Activated CD4-positive, alpha-beta T cell treated with anti-CD3 and anti-CD28 coated beads, Interleukin-2, Interleukin-6, amounts not matched to agents 100 ng/mL and 50 ng/mL, durations not matched to agents 16 hours and 8 hours (primary cell): ENCODE results near the gene BIRC5.

Experiments
- DNase-seq: peaks from one replicate; pipeline ENCODE4 v3.0.0-alpha.2; 2020

BIRC5 gene

DNA sequence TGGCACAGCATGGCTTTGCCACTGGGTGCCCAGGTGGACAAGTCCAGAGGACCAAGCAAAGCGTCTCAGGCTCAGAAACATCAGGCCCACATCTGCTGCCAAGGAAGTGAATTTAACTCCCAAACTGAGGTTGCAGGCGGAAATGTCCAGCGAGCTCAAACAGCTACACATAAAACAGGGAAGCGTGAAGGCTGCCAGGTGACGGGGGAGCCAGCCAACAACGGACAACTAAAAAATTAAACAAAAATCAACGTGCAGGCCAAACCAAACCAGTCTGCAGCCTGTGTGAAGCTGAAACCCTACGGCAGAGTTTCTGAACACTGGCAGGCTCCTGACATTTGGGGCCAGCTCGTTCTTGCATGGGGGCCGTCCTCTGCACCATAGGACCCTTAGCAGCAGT is 29.7 kb upstream of the BIRC5 start:
- no peak for DNase-seq

DNA sequence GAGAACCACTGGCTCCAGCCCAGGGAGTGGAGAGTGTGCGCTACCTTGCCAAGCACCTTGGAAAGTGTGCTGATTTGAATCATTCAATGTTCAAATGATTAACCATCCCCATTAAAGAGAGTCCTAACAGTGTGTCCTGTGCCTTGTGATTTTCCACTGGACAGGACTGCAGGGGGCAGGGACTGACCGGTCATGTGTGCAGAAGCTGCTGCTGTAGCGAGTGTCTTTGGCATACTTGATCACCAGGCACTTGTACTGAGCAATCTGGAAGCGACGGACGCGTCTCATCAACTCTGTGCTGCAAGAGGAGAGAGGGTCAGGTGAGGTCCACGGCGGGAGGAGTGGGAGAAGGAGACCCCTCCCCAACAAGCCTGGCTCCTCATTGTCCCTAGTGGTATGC is 29.2 kb upstream of the BIRC5 start:
- DNase-seq, result no peak

DNA sequence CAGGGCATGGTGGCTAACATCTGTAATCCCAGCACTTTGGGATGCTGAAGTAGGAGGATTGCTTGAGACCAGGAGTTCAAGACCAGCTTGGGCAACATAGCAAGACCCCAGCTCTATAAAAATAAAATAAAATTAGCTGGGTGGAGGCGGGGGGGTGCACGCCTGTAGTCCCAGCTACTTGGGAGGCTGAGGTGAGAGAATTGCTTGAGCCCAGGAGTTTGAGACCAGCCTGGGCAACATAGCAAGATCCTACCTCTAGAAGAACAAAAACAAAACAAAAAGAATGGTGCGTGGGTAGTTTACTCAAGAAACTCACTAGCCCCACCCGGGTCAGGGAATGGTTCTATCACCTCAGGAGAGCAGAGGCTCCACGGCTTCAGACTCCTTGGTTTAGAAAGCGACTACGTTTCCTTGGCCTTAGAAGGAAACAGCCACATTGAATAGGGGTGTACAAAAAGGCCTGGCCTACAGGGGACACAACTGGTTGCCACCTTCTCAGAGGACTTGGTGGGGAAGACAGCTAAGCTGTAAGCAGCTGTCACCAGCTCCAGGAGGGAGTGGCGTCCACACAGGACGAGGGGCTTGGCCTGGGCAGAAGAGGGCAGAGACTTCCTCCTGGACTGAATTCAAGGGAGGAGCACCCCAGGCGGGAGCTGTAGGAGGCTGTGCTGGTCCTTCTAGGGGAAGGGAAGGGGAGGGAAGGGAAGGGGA is 27.9 kb upstream of the BIRC5 start:
- DNase-seq, result no peak

DNA sequence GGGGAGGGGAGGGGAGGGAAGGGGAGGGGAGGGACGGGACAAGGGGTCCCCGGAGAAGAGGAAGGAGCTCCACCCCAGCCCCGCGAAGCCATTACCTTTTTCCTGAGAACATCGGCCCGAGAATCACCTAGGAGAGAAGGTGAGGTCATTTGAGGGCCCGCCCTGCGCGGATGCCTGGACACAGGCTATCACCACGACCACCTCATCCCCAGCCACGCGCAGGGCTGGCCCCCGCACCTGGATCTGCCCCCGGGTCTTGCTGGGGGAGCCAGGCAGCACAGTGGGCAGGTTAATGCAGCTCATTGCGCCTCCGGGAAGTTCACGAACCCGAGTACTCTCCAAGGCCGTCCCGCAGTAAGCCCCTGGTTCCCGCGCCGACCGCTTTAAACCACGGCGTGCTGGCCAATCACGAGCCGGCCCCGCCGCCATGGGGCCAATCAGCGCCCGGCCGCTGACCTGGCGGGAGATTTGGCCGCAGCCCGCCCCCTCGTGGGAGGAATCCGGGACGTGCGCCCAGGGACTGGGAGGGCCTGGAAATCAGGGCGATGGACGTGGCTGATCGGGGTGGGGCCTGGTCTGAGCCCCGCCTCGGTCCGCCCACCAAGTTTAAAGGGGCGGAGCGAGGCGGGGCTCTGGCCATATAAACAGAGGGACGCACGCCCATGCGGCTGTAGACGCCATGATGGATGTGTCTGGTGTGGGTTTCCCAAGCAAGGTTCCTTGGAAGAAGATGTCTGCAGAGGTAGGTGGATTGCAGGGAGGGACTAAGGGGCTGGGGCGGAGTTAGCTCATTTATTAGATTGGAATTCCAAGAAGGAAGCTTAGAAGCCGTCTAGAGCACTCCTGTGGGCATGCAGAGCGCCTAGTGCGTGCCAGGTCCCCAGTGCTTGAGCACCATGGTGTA is 27.1 kb upstream of the BIRC5 start, which contains the start of the genes AFMID and TK1:
Gene AFMID, plus strand, starts transcription at position 671 of the 904 bp plus-strand sequence. Its CDS starts 9 bp downstream, at position 680.
Gene TK1, minus strand, starts transcription at position 361 of the 904 bp plus-strand sequence. Its CDS starts 58 bp downstream, at position 303.
- DNase-seq, result peak; percentile 98

DNA sequence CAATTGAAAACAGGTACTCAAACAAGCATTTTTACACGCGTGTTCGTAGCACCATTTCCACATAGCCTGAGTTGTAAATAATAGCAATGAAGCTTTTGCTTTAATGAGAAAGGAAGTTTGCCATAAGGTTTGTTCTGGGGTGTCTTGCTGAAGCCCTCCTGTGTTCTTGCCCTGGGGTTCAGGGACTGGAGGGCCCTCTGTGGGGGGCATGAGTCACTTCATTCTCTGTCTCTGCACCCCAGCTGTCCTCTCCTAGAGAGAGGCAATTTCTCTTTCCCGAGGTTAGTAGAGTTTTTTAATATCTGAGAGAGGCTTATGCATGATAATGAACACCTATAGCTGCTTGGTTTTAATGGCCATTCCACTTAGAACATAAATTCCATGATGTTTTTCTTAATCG is 17.3 kb upstream of the BIRC5 start:
- DNase-seq, result no peak

DNA sequence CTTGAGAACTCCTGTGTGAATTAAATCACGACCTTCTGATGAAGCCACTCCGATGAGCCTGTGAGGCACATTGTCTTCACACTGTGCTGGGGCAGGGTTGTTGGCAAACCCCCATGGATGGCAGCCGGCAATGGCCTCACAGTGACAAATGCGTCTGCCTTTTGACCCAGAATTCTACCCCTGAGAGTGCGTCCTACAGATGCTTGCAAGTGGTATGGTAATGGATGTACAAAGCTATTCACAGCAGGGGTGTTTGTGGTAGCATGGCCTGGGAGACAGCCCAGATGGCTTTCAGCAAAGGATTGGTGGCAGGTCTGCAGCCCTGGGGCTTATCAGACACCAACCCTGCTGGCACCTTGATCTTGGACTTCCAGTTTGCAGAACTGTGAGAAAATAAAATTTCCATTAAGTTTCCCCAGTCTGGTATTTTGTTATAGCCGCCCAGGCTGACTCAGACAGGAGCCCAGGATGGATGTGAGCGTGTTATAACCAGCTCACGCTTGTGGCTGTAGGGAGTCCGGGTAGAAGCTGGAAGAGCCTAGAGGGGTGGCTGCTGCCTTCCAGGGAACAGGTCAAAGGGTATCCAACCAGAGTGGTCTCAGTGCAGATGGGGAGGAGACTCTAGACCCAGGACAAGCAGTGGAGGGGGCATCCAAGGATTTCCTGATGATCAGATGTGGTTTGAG is 16.8 kb upstream of the BIRC5 start:
- DNase-seq, result no peak

DNA sequence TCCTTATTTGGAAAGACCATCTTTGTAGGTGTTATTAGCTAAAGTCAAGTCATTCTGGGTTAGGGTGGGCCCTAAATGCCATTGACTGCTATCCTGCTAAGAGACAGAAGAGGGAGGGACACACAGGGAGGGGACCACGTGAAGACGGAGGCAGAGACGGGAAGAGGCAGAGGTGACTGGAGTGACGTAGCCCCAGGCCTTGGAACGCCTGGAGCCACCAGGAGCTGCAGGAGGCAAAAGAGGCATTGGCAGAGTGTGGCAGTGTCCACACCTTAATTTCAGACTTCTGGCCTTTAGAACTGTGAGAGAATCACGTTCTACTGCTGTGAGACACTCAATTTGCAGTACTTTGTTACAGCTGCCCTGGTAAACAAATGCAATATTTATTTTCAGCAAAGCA is 13.6 kb upstream of the BIRC5 start:
- no peak for DNase-seq

DNA sequence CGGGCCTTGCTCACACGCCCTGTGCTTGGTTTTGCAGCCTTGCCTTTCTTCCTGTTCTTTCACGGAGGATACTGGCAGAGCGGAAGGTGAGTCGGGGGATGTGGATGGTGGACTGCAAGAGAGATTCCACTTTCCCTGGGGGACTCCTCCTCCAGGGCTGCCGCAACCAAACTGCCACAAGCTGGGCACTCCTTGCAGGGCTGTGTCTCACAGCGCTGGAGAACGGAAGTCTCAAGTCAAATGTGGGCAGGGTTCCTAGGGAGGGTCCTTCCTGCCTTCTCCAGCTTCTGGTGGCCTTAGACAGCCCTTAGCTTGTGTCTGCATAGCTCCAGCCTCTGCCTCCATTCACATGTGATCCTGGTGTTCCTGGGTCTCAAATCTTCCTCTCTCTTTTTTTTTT is 11.4 kb upstream of the BIRC5 start:
- no peak for DNase-seq

DNA sequence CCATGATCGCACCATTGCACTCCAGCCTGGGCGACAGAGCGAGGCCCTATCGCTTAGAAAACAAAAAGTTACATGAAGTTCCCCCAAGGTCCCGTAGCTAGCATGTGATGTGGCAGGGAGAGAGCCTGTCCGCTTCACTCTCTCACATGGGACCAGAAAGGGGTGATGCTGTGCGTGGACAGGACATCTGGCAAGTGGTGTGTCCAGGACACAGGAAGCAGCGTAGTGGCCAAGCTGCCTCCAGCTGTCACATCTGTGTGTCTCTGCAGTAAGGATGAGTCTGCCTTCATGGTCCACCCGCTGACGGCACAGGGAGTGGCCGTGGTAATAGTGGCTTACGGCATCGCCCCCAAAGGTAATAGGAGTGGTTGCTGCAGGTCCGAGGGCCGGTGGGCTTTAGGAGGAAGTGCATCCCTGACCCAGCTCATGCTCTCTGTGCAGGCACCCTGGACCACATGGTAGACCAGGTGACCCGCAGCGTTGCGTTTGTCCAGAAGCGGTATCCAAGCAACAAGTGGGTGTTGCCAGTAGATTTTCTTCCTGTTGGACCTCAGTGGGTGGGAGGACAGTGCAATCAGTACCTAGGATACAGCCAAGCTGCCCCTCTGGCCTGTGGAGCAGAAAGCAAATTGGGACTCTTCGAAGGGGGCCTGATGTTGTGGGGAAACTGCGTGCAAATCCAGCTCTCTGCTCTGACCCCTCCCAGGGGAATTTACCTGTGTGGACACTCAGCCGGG is 9.5 kb upstream of the BIRC5 start:
- no peak for DNase-seq

DNA sequence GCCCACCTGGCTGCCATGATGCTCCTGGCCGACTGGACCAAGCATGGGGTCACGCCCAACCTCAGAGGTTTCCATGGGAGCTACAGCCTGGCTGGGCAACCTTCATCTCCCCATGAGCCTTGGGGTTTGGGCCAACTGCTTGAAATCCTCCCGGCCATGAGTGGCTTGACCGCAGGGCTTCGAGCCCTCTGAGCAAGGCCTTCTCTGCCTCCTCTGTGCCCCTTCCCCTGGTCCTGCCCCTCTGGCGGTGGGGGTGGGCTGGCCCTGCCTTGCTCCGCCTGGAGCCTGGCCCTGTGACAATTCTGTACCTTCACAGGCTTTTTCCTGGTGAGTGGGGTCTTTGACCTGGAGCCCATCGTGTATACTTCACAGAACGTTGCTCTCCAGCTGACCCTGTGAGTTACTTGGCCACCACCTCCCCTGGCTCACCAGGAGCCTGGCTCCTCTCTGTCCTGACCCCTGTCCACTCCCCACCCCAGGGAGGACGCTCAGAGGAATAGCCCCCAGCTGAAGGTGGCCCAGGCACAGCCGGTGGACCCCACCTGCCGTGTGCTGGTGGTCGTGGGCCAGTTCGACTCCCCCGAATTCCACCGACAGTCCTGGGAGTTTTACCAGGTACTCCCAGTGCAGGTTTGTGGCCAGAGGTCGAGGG is 8.8 kb upstream of the BIRC5 start:
- no peak for DNase-seq

DNA sequence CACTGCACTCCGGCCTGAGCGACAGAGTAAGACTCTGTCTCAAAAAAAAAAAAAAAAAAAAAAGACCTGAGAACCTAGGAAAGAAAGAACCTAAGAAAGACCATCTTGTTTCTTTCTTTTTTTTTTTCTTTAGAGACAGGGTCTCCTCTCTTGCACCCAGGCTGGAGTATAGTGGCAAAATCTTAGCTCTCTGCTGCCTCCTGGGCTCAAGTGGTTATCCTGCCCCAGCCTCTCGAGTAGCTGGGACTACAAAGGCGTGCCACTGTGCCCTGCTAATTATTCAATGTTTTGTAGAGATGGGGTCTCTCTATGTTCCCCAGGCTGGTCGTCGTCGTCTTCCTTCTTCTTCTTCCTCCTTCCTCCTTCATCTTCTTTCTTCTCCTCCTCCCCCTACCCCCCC is 7.8 kb upstream of the BIRC5 start:
- no peak for DNase-seq

DNA sequence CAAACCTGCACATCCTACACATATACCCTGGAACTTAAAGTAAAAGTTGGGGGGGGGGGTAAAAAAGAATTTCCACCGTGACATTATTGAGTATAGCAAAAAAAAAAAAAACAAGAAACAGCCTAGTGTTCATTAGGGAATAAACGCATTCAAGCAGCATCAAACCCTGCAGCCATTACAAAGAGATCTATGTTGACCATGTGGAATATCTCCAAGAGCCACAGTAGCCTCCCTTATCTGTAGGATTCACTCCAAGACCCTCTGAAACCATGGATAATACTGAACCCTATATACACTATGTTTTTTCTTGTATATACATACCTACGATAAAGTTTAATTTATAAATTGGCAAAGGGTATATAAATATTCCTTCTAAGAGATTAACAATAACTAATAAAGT is 5.6 kb upstream of the BIRC5 start:
- no peak for DNase-seq

DNA sequence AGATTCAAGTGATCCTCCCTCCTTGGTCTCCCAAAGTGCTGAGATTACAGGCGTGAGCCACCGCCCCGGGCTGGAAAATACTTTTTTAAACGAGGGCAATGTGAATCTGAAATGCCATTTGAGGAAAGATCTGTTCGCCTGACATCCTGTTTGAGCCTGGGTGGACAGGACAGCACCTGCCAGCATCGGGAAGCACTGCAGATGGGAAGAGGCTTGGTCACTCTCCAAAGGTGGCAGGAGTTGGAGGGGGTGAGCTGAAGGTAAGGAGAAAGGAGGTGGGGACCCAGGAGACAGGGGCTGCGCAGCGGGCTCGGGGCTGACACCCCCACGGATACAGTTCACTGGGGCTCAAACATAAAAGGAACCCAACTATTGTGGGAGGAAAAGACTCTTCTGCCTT is 3.9 kb upstream of the BIRC5 start:
- DNase-seq, result no peak

DNA sequence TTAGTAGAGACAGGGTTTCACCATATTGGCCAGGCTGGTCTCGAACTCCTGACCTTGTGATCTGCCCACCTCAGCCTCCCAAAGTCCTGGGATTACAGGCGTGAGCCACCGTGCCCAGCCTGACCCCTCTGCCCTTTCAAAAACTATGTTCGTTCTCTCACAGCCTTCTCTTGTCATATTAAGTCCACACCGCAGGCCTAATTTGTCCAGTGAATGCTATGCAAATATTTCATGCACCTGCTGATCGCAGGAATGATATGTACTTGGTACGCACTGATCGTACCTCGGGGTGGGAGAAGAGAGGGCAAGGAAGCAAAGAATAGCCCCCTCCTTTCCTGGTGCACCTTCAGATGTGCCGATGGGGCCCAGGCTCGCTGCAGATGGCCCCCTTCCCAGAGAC is 3.0 kb upstream of the BIRC5 start:
- DNase-seq, result no peak

DNA sequence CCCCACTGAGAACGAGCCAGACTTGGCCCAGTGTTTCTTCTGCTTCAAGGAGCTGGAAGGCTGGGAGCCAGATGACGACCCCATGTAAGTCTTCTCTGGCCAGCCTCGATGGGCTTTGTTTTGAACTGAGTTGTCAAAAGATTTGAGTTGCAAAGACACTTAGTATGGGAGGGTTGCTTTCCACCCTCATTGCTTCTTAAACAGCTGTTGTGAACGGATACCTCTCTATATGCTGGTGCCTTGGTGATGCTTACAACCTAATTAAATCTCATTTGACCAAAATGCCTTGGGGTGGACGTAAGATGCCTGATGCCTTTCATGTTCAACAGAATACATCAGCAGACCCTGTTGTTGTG is 631 bp downstream of the BIRC5 start:
- no peak for DNase-seq

DNA sequence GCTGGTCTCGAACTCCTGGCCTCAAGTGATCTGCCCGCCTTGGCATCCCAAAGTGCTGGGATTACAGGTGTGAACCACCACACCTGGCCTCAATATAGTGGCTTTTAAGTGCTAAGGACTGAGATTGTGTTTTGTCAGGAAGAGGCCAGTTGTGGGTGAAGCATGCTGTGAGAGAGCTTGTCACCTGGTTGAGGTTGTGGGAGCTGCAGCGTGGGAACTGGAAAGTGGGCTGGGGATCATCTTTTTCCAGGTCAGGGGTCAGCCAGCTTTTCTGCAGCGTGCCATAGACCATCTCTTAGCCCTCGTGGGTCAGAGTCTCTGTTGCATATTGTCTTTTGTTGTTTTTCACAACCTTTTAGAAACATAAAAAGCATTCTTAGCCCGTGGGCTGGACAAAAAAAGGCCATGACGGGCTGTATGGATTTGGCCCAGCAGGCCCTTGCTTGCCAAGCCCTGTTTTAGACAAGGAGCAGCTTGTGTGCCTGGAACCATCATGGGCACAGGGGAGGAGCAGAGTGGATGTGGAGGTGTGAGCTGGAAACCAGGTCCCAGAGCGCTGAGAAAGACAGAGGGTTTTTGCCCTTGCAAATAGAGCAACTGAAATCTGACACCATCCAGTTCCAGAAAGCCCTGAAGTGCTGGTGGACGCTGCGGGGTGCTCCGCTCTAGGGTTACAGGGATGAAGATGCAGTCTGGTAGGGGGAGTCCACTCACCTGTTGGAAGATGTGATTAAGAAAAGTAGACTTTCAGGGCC is 5.5 kb downstream of the BIRC5 start:
- no peak for DNase-seq

DNA sequence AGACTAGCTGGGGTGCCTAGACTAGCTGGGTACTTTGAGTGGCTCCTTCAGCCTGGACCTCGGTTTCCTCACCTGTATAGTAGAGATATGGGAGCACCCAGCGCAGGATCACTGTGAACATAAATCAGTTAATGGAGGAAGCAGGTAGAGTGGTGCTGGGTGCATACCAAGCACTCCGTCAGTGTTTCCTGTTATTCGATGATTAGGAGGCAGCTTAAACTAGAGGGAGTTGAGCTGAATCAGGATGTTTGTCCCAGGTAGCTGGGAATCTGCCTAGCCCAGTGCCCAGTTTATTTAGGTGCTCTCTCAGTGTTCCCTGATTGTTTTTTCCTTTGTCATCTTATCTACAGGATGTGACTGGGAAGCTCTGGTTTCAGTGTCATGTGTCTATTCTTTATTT is 9.0 kb downstream of the BIRC5 start:
- DNase-seq, result no peak

DNA sequence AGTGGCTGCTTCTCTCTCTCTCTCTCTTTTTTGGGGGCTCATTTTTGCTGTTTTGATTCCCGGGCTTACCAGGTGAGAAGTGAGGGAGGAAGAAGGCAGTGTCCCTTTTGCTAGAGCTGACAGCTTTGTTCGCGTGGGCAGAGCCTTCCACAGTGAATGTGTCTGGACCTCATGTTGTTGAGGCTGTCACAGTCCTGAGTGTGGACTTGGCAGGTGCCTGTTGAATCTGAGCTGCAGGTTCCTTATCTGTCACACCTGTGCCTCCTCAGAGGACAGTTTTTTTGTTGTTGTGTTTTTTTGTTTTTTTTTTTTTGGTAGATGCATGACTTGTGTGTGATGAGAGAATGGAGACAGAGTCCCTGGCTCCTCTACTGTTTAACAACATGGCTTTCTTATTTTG is 9.7 kb downstream of the BIRC5 start:
- DNase-seq, result no peak

DNA sequence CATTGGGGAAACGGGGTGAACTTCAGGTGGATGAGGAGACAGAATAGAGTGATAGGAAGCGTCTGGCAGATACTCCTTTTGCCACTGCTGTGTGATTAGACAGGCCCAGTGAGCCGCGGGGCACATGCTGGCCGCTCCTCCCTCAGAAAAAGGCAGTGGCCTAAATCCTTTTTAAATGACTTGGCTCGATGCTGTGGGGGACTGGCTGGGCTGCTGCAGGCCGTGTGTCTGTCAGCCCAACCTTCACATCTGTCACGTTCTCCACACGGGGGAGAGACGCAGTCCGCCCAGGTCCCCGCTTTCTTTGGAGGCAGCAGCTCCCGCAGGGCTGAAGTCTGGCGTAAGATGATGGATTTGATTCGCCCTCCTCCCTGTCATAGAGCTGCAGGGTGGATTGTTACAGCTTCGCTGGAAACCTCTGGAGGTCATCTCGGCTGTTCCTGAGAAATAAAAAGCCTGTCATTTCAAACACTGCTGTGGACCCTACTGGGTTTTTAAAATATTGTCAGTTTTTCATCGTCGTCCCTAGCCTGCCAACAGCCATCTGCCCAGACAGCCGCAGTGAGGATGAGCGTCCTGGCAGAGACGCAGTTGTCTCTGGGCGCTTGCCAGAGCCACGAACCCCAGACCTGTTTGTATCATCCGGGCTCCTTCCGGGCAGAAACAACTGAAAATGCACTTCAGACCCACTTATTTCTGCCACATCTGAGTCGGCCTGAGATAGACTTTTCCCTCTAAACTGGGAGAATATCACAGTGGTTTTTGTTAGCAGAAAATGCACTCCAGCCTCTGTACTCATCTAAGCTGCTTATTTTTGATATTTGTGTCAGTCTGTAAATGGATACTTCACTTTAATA is 10.4 kb downstream of the BIRC5 start:
- no peak for DNase-seq

DNA sequence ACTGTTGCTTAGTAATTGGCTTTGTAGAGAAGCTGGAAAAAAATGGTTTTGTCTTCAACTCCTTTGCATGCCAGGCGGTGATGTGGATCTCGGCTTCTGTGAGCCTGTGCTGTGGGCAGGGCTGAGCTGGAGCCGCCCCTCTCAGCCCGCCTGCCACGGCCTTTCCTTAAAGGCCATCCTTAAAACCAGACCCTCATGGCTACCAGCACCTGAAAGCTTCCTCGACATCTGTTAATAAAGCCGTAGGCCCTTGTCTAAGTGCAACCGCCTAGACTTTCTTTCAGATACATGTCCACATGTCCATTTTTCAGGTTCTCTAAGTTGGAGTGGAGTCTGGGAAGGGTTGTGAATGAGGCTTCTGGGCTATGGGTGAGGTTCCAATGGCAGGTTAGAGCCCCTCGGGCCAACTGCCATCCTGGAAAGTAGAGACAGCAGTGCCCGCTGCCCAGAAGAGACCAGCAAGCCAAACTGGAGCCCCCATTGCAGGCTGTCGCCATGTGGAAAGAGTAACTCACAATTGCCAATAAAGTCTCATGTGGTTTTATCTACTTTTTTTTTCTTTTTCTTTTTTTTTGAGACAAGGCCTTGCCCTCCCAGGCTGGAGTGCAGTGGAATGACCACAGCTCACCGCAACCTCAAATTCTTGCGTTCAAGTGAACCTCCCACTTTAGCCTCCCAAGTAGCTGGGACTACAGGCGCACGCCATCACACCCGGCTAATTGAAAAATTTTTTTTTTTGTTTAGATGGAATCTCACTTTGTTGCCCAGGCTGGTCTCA is 11.2 kb downstream of the BIRC5 start:
- no peak for DNase-seq
